A673 (cell line): ENCODE results near the gene KLF7. TPM values are rescaled to one million over a fixed set of nuclear protein-coding genes. Genes with fewer than 3 reads are reported as not detected.

Experiments used
- BruUV-seq: library from RNA; stranded (reverse); fragments of 400-500 nt; replicated peaks from 2 replicates; lab custom pipeline; 2021; lab: Mats Ljungman, UMichigan
- CTCF ChIA-PET: fragments of 300-600 bp; sonication (Branson Sonifier 250); formaldehyde crosslinking; loops from one replicate; lab custom pipeline; 2022; ENCODE audit warnings: antibody characterized with exemption; lab: Charles Lee
- POLR2A ChIA-PET: fragments of 300-600 bp; sonication (Branson Sonifier 250); formaldehyde crosslinking; loops from one replicate; lab custom pipeline; 2022; ENCODE audit warnings: antibody characterized with exemption; ENCODE audit not compliant: low non-redundant PET; lab: Charles Lee
- DNase-seq: peaks from one replicate; pipeline ENCODE4 v3.0.0-alpha.2; 2015; ENCODE audit warnings: low spot score
- H3K27ac ChIP-seq: fragments of 200-600 bp; sonication (generic); 2 replicates; pipeline ENCODE4 v1.5.1; 2016; ENCODE audit warnings: mixed run types, low read depth, mild to moderate bottlenecking, mixed read lengths, antibody characterized with exemption, low read length; ENCODE audit not compliant: poor library complexity, severe bottlenecking
- H3K27me3 ChIP-seq: fragments of 200-600 bp; sonication (generic); replicated peaks from 2 replicates; pipeline ENCODE4 v1.6.1; 2017; ENCODE audit warnings: mixed run types, low read depth, mild to moderate bottlenecking, mixed read lengths, antibody characterized with exemption, low read length; ENCODE audit not compliant: insufficient read depth, poor library complexity
- H3K36me3 ChIP-seq: fragments of 200-600 bp; sonication (generic); 2 replicates; pipeline ENCODE4 v1.6.1; 2016; ENCODE audit warnings: mixed run types, mild to moderate bottlenecking, mixed read lengths, antibody characterized with exemption, low read length; ENCODE audit not compliant: insufficient read depth, poor library complexity, severe bottlenecking
- H3K4me1 ChIP-seq: fragments of 200-600 bp; sonication (generic); 2 replicates; pipeline ENCODE4 v1.6.1; 2017; ENCODE audit warnings: mixed run types, mild to moderate bottlenecking, mixed read lengths, antibody characterized with exemption, low read length; ENCODE audit not compliant: insufficient read depth, poor library complexity, severe bottlenecking
- H3K4me3 ChIP-seq: fragments of 200-600 bp; sonication (generic); 2 replicates; pipeline ENCODE4 v1.5.1; 2016; ENCODE audit warnings: low read depth, mixed run types, mild to moderate bottlenecking, mixed read lengths, low read length; ENCODE audit not compliant: poor library complexity, severe bottlenecking
- H3K9me3 ChIP-seq: fragments of 200-600 bp; sonication (generic); 2 replicates; pipeline ENCODE4 v1.6.1; 2016; ENCODE audit warnings: mixed run types, low read depth, mild to moderate bottlenecking, mixed read lengths, antibody characterized with exemption, low read length; ENCODE audit not compliant: poor library complexity, severe bottlenecking
- CTCF ChIP-seq: fragments of 300-800, 200-600 bp; sonication (generic); conservative IDR thresholded peaks from 2 replicates; pipeline ENCODE4 v1.5.1; 2017; ENCODE audit warnings: low read depth, mild to moderate bottlenecking, antibody characterized with exemption, low read length, moderate library complexity, mixed read lengths
- EZH2 ChIP-seq: fragments of 200-600 bp; sonication (generic); IDR thresholded peaks from 2 replicates; pipeline ENCODE4 v1.6.1; 2017; ENCODE audit warnings: borderline replicate concordance, low read depth, mild to moderate bottlenecking, mixed read lengths, antibody characterized with exemption, low read length; ENCODE audit not compliant: poor library complexity, severe bottlenecking
- intact Hi-C: fragments of 100-400 bp; cut with micrococcal nuclease; formaldehyde crosslinking; loops from one replicate; pipeline ENCODE4 v1.10.0; 2022; ENCODE audit not compliant: unreplicated experiment
- total RNA-seq: library from RNA; stranded (reverse); gene quantifications from 2 replicates; pipeline ENCODE4 v1.2.3, GENCODE V29; 2021

KLF7 gene
- total RNA-seq, 1 experiment from 2014 or later = 16.4 TPM

- BruUV-seq = no TSS peak
- no peak overlapping the region for H3K4me3 ChIP-seq
- no peak for DNase-seq
- intact Hi-C loops = no loop called here
- no peak overlapping the region for H3K27ac ChIP-seq
- peaks cover 35% of the 10 kb centered on the region for H3K4me1 ChIP-seq
- POLR2A ChIA-PET = no interaction called here
- no peak for TF ChIP-seq EZH2
- TF ChIP-seq CTCF = no peak
- CTCF ChIA-PET = no interaction called here
- H3K36me3 ChIP-seq = no peaks in the 10 kb centered on the region
- no peaks in the 10 kb centered on the region for H3K9me3 ChIP-seq
- no peaks in the 10 kb centered on the region for H3K27me3 ChIP-seq
Observed at GRCh38 chr2:207140265-207140664, 25.5 kb downstream of the KLF7 start.

GRCh38 chr2:207139552-207139951, 26.2 kb downstream of the KLF7 start:
- no peak for DNase-seq
- Histone ChIP-seq H3K4me3 (no peak overlapping the region), H3K27me3 (no peaks in the 10 kb centered on the region), H3K4me1 (peaks cover 41% of the 10 kb centered on the region), H3K27ac (no peak overlapping the region), H3K9me3 (no peaks in the 10 kb centered on the region), H3K36me3 (no peaks in the 10 kb centered on the region)
- no TSS peak for BruUV-seq
- CTCF ChIA-PET = no interaction called here
- intact Hi-C loops = no loop called here
- POLR2A ChIA-PET = no interaction called here
- TF ChIP-seq EZH2 (no peak), CTCF (no peak)

GRCh38 chr2:207138627-207139297, 27.0 kb downstream of the KLF7 start:
- H3K4me1 ChIP-seq = peaks cover 41% of the 10 kb centered on the region
- H3K4me3 ChIP-seq = no peak overlapping the region
- CTCF ChIA-PET = no interaction called here
- H3K27ac ChIP-seq = no peak overlapping the region
- H3K36me3 ChIP-seq = no peaks in the 10 kb centered on the region
- no peaks in the 10 kb centered on the region for H3K27me3 ChIP-seq
- no TSS peak for BruUV-seq
- DNase-seq = no peak
- intact Hi-C loops = no loop called here
- POLR2A ChIA-PET = no interaction called here
- no peaks in the 10 kb centered on the region for H3K9me3 ChIP-seq
- TF ChIP-seq CTCF (no peak), EZH2 (no peak)
